NOMO-1 (cell line): Measurements from ENCODE around the gene GLRA2.

Experiments
- DNase-seq, 2 experiments: peaks; one replicate each; lab custom pipeline; 2025; ENCODE audit not compliant: unreplicated experiment in 2 of 2; lab: John Stamatoyannopoulos, UW

Gene GLRA2

DNA sequence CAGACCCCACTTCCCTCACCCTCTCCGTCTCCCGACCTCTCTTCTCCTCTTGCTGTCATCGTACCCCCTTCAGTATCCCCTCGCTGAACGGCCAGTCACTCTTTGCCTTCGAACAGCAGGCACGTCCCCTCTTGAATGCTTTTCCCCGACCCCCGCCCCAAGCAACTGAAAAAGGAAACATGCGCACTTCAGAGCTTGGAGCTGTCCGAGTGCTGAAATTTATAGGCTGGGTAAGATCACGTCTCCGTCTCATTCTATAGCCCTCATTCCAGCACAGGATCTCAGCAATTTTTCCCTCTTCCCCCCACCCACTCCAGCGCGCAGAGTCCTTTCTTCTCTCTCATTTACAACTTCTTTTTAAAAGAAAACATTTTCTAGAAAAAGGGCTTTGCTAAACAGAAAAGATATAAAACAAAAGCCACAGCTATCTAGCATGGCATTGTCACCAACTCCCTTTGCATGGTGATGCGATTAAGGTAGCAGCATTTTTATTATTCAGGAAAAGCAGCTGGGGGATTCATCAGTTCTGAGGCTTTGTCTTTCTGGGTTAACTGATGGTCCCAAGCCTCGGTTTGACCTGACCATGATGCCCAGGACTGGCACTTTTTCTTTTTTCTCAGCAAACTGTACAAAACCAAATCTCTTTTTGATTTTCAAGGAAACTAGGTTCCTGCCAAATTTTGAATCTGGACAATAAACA, at the start of gene GLRA2:
Gene GLRA2 (plus strand): TSS at position 247 of the 700 bp plus-strand sequence. CDS start 522 bp downstream, outside the sequence.
- DNase-seq, result no peak

DNA sequence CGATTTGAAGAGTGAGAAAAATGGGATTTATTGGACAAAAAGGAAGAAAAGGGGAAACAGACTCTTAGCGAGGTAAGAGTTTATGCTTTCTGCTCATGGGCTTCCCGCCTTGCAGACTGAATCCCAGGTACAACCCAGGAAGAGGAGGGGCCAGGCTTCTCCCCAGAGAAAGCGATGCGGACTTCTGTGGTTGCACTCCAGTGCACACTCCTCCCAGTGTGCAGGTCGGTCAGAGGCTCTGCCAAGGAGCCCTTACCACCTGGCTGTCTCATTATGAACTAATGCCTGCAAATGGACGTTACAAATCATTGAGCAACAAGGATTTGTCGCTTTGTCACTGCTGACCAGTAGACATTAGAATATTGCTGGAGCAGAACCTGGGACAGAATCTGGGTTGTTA, 39.9 kb upstream of the GLRA2 start:
- no peak for DNase-seq

DNA sequence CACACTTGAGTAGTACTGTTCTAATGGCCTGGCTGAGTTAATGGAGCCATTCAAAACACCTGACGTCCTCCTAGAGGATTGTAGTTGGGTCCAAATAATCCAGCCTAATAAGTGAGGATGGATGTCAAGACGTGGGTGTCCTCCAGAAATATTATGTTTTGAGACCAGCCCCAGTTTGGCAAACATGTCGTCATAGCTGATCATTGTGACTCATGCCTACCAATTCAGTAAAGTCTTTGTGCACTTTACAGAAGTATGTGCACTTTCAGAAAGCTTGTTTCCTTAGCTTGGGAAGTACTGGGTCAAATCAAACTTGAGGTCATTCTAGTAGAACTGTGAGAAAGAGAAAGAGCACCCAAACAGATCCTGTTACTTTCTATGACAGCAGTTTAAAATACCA, 37.6 kb upstream of the GLRA2 start:
- no peak for DNase-seq

DNA sequence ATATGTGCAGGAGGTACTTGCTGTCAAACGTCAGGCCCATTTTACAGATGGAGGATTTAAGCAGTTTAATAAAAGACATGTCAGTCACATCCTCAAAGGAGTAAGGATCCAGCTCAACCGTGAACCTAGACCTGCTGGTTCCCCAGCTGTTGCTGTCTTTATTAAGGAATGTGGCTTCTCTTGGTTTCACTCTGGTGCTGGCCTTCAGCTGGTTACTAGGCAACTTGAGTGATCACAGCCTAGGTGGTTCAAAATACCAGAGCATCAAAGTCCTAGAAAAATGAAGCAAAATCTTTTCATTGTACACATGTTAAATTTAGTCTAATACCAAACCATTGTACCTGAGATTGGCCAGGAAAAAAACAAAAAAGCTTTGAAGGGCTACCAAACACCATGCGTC, 32.7 kb upstream of the GLRA2 start:
- no peak for DNase-seq

DNA sequence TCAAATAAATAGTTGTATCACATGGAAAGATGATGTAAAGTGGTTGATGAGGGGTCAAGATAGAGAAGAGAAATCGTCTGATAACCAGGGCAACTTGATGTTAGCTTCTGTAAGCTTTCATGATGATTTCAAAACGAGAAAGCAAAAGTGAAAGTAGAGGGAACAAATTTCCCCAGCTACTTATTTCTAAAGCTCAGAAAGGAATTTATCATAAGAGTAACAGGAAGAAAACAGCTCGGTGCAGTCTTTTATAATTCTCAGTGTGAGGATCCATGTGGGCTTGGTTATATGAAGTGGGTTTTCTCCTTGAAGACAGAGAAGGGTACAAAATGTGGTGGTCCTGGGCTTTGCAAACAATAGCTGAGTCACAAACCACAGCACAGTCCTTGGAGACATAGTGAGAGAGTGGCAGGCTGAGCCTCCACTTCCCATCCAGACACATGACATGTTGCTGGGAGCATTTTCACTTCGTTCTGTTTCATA, 32.1 kb upstream of the GLRA2 start:
- peak; percentile 5 to 59 for DNase-seq

DNA sequence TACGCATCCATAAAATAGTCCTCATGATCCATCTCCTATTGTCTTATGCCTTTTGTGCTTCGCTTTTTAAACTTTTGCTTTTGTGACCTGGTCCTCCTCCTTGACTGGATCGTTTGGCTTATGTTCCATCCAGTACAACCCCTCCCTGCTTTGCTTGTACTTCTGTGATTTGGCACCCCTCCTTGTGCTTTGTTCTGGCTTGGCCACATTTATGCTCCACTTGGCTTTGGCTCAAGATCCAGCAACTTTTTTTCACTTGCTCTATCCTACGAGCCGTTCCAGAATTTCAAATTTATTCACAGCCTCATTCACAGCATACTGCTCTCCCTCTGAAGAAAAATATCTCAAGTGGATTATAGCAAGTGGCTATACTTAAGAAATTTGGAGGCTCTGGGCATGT, 28.0 kb upstream of the GLRA2 start:
- DNase-seq, result no peak

DNA sequence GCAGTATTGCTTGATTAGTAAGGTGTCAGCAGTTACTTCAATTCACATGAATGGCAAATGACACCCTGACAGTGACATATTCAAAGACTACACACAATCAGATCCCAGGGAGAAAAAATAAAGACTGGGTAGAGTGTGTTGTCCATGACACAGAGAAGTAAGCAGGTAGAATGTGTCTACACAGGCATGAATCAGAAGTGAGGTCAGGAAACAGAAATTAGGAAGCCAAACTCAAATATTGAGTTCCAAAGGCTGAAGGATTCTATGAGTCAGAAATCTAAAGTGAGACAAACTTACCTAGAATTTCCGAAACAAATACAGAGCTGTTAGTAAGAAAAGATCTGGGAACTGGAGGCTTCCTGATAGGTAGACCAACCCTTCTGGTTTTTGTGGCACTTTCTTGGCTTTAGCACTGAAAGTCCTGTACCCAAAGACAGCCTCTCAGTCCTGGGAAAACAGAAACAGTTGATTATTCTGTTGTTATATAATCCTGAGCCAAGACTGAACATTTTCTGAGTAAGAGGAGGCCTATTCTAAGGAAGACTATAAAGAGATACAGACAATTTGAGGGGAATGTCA, 24.3 kb upstream of the GLRA2 start:
- no peak for DNase-seq

DNA sequence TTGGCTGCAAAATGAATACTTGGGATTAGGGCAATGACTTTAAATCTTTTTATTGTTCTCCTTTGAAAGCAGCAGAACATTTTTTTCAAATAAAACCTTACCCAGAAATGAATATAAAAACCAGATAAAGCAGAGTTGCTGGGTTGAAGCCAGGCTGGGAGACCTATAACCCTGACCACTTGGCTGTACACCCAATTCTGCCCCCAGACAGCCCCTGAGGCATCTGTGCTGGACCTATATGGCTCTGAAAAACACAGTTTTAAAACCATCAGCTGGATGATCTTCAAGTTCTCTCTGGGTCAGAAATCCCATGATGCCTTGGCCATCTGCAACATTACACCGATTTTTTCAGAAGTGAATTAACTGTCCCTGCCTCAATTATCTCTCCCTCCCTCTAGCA, 23.7 kb upstream of the GLRA2 start:
- no peak for DNase-seq

DNA sequence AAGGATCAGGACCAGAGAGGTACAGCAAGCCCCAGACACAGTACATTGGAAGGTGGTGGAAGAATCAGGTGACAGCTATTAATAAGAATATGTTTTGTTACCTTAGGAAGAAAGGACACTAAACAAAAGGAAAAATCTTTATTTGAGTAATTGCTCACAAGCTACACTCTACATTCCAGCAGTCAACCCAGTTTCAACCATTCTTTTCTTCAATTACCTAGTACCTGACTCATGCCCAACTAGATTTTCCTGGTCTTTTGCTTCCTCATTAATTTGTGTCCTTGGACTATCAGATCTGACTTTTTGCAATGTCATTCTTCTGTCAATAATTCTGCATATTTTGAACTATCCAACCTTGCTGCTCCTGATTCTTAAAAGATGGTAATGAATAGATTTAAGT, 22.5 kb upstream of the GLRA2 start:
- DNase-seq, result no peak

DNA sequence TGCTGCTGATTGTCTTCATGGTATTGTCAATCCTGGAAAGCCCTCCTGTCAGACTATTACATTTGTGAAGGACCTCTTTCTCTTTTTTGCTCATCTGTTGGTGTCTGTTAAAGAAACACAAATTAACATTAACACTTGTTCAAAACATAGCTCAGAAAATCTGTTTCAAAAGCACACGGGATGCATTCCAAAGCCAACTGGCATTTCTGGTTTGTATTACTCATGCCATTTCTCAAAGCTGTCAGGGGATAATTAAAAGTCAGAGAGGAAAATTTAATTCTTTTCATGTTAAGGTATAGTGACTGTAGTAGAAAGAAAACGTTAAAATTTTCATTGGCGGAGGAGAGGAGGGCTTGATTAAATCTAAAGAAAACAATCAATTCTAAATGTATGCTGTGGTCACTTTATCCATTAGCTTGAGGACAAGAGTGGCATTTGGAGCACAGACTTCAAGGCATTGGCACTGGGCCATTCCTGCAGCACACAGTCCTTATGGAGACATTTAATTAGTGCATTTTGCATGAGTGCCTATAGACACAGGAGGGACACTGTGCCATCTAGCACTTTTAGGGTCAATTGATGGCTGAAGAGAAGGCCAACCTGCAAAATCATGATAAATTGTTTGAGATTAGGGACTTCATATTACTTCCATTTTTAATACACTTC, 21.2 kb upstream of the GLRA2 start:
- no peak for DNase-seq

DNA sequence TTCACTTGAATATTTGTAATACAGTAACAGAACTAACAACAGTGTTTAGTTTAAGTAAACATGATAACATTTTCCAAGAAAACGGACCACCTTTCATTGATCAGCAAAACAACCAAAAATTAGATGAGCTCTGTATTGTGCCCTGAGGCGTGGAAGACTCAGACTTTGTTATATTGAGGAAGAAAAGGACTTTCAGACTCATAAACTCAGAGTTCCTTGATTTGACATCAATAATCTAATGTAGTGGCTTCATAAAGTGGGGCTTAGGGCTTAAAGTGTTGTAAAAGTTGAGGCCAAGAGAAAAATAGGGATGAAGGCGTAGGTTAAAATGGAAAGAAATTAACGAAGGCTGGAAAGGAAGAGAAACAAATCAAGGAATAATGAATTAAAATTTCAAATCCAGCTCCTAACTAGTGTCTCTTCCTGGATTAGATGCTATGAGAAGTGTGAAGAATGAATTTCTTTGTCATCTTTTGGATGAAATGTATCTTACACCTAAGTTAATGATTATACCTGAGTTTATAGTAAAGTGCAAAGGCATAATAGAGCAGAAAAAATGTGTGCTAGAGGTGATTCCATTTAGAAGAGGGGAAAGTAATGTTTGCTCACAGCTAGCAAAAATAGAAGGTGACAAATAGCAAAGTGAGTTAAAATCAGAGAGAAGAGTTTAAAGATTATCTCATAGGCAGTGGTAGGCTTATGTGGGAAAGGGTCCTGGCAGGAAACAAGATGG, 19.8 kb upstream of the GLRA2 start:
- DNase-seq, result no peak

DNA sequence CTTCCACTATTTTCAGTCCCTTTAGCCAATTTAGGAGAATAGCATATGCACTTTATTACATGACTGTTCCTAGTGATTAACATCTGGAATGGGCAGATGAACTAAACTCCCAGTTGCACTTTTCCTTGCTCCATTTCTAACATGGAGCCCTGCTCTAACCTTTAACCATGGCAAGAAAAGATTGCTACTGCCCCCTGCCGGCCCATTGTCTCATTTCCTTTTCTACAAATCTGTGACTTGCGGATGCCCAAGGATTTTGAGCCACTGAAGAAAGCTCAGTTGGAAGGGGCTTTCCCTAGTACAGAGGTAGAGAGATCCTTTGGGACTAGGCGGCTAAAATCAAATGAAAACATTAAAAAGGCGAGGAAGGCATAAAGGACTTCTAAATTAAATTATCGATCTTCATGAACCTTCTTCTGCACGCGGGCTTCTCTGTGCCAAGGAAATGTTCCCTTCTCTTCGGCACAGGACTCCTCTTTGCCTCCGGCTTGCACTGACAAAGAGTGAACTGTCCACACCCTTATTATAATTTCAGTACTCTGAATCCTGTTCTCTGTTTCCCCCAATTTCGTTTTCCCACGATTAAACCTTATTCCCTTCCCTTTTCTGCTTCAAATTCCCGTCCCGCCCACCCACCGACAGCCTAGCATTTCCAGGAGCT, 577 bp upstream of the GLRA2 start:
- DNase-seq, result peak; percentile 4 to 18

DNA sequence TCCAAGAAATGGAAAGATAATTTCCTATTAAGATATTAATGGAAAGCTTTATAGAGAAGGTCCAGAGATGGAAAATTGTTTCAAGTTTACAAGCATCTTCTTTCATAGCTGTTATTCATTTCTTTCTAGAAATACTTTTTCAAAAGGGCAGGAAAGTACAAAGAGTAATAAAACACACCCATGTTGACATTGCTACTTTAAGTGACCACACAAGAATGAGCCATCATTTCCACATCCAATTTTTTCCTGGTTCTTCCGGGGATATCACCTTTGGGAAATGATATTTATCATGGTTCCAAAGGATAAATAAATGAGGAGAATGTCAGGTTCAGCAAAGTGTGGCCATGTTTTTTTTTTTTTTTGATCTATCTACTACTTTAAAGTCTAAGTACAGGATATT, 4.5 kb downstream of the GLRA2 start:
- no peak for DNase-seq

DNA sequence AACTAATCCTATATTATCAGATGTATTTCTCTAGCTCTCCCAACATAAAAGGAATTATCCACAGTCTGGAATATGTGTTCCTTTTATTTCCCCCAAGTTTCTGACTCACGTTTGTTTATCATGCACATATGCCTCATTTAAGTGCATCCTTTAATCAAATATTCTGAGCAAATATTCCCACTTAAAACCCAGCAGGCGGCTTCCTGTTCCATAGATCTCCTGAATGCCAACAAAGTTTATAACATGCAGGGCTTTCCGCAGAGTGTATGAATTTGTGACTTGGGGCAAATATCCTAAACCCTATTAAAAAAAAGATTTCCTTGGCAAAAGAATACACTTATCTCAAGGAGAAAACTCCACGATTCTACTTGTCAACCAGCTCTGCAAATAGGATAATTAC, 16.9 kb downstream of the GLRA2 start:
- DNase-seq, result no peak

DNA sequence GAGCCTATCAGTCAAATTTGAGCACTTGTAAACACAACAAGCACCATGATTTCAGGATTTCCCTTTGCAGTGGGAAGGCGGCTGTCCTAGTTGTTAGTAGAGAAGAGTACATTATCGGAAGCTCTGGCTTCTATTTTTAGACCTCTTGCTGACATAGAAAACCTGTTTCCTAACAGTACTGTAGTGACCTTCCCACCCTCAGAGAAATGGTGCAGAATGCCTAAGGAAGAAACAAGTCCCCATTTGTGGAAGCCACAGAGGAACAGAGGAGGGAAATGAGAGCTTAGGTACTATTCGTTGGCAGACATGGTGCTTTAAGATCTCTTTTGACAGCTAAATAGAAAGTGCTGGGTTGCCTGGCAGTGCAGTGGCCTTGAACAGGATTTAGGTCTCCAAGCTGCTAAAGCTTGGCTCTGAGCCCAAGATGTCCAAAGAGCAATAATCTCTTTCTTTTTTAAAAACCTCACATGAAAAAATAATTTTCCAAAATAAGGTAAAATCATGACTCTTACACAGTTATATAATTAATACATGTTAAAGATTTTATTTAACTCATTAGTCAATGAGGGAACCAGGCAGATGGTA, 24.9 kb downstream of the GLRA2 start:
- no peak for DNase-seq

DNA sequence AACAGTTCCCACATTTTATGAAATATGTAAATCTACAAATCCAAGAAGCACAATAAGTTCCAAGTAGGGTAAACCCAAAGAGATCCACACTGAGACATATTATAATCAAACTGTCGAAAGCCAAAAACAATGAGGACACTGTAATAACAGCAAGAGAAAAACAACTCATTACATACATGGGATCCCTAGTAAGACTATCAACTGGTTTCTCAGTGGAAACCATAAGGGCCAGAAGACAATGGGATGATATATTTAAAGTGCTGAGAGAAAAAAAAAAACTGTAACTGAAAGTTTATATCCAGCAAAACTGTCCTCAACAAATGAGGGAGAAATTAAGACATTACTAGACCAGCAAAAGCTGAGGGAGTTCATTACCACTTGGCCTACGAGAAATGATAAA, 34.7 kb downstream of the GLRA2 start:
- DNase-seq, result no peak

DNA sequence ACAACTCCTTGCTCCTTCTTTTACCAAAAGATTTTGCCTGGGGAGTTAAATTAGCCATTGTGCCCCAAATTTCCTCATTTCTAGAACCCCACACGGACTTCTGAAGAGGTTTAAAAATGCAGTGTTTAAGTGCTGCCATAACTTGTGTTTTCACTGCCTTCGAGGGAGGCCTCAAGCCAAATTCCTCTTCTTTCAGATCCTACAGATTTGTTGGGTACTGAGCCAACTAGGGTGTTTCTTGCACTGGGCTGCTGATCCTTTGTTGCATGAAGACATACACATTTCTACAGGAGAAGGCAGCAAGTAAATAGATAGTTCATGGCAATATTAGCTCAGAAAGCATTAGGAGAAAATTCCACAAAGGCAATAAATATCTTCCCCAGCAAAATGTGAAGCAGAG, 43.8 kb downstream of the GLRA2 start:
- no peak for DNase-seq

DNA sequence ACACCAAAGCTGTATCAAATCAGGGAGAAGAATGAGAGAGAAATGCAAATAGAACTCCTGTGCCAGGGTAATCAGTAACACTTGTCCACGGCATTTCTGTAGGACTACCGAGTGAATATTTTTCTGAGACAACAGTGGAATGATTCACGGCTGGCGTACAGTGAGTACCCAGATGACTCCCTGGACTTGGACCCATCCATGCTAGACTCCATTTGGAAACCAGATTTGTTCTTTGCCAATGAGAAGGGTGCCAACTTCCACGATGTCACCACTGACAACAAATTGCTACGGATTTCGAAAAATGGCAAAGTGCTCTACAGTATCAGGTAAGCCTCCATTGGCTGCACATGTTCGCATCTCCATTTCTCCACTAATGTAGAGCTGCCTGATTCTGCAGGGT, 51.7 kb downstream of the GLRA2 start:
- no peak for DNase-seq

DNA sequence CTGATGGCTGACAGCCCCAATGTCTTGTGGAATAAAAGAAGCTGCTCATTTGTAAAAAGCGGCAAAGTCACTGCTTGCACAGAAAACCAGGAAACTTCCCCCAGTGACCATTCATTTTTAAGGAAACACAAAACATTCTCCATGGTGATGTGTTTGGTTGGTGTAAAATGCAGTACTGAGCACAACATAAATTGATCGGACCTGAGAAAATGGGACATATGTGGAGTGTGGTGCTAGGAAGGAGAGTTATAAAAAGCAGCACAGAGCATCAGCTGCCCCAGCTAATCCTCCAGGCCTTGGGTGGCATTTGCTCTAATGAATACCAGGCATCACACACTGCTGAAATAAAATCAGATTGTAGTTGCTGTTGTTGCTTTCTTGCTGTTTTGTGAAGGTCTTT, 55.2 kb downstream of the GLRA2 start:
- DNase-seq, result no peak

DNA sequence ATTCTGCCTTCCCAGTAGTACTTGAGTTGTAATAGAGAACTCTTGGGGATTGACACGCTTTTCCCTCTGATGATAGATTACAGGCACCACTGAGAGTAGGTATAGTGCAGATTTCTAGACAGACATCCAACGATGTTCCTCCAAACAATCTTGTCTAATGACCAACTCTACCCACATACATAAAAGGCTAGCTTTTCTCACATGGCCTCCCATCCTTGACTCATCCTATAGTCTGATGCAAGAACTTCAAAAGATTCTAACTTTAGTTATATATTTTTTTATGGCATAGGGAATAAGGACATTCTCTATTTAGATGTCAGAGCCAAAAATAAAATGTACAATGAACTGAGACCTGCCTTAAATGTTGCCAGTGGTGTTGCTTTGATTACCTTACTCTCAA, 60.9 kb downstream of the GLRA2 start:
- no peak for DNase-seq
